Transverse colon (tissue), 4 donors: ENCODE results near the gene FYCO1. TPM values are rescaled to one million over a fixed set of nuclear protein-coding genes. Genes with fewer than 3 reads are reported as not detected.
A peak's percentile ranks its signal among the peaks of the same experiment; 100 is the strongest.

Experiments
- DNase-seq: peaks from one replicate; pipeline ENCODE4 v3.0.0-alpha.2; 2019
- H3K27ac ChIP-seq, 4 donors: fragments of 200-600 bp; sonication (generic); 2 replicates each; pipeline ENCODE4 v1.5.1; 2016 to 2018; ENCODE audit warnings: inconsistent platforms in 4 of 4
- H3K27me3 ChIP-seq: fragments of 200-600 bp; sonication (generic); 2 replicates; pipeline ENCODE4 v1.5.1; 2017; ENCODE audit warnings: inconsistent platforms
- H3K36me3 ChIP-seq, 4 donors: fragments of 200-600 bp; sonication (generic); 2 replicates each; pipeline ENCODE4 v1.5.1; 2017 to 2019; ENCODE audit warnings: inconsistent platforms in 4 of 4
- H3K4me1 ChIP-seq, 4 donors: fragments of 200-600 bp; sonication (generic); 2 replicates each; pipeline ENCODE4 v1.5.1; 2017 to 2020; ENCODE audit warnings: inconsistent platforms in 4 of 4
- H3K4me3 ChIP-seq, 4 donors: fragments of 200-600 bp; sonication (generic); 1 replicate in 1 of 4; 2 replicates in 3 of 4; pipeline versions ENCODE4 v1.5.1 to v1.6.1; 2017 to 2019; ENCODE audit warnings: inconsistent platforms in 4 of 4
- H3K9me3 ChIP-seq, 2 donors: fragments of 200-600 bp; sonication (generic); 2 replicates each; pipeline ENCODE4 v1.5.1; 2017 to 2019; ENCODE audit warnings: inconsistent platforms in 2 of 2
- EP300 ChIP-seq: sonication (generic); formaldehyde crosslinking; IDR thresholded peaks from one replicate; pipeline ENCODE4 v1.6.1; 2017; ENCODE audit warnings: antibody characterized with exemption, low read depth
- POLR2A ChIP-seq: fragments of 450-650 bp; IDR thresholded peaks from one replicate; pipeline ENCODE4 v1.6.1; 2016; ENCODE audit warnings: antibody characterized with exemption, mild to moderate bottlenecking, moderate library complexity
- POLR2AphosphoS5 ChIP-seq, 3 donors: sonication (generic); formaldehyde crosslinking; IDR thresholded peaks; one replicate each; pipeline ENCODE4 v1.6.1; 2016; ENCODE audit warnings: antibody characterized with exemption in 3 of 3
- WGBS, 2 donors: methylation state at CpG; one replicate each; pipeline ENCODE4 v1.1.5; 2018; ENCODE audit warnings: low coverage in 1 of 2; 5-methylcytosine and 5-hydroxymethylcytosine counted together
- in situ Hi-C, 4 donors: fragments of 200-750 bp; cut with MboI; loops; one replicate each; pipeline versions ENCODE4 v1.15.0 to v1.15.1; 2017; ENCODE audit warnings: low sequenced_read_pairs in 3 of 4, low pct_ligation_motif_present in 1 of 4, low pct_unique_long_range_greater_than_20kb in 1 of 4
- intact Hi-C: fragments of 100-400 bp; cut with DNase I; formaldehyde crosslinking; loops from one replicate; pipeline ENCODE4 v1.15.1; 2023; ENCODE audit warnings: low total_unique reads
- total RNA-seq, 4 donors: library from RNA; depleted of rRNA; stranded (reverse); fragments of >200 nt; gene quantifications; one replicate each; pipeline ENCODE4 v1.1.0, GENCODE V29; 2016
- TF ChIP-seq, protein P1 (sequence below), 5 experiments: fragments of 200-600 bp in 3 of 5; fragments of 450-650 bp in 2 of 5; sonication (generic) in 3 of 5; IDR thresholded peaks; 1 replicate in 2 of 5; 2 replicates in 3 of 5; pipeline ENCODE4 v1.5.1; 2016 to 2017; ENCODE audit warnings: antibody characterized with exemption in 5 of 5, inconsistent platforms in 3 of 5, mild to moderate bottlenecking in 2 of 5, moderate library complexity in 1 of 5

The FYCO1 gene
- total RNA-seq, 4 donors from 2014 or later: 34.5 to 40.0 (median 38.1) TPM

DNA sequence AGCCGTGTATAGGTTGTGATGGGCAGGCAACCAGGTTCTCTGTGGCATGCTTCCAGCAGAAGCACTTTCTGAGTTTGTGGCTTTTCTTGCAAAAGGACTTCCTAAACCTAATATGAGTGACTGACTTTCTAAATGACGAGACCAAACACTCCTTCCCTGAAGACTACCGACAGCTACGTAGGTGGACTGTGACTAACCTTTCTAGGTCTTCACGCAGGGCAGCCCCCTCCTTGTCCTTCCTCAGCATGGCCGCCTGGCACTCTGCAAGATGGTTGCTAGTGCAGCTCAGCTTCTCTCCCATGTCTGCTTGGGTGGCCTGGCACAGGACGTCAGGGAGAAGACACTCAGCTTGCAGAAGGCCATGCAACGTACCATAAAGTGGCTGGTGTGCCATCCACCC, 31.5 kb downstream of the FYCO1 start:
- TF ChIP-seq EP300: no peak
- TF ChIP-seq, protein P1, sequence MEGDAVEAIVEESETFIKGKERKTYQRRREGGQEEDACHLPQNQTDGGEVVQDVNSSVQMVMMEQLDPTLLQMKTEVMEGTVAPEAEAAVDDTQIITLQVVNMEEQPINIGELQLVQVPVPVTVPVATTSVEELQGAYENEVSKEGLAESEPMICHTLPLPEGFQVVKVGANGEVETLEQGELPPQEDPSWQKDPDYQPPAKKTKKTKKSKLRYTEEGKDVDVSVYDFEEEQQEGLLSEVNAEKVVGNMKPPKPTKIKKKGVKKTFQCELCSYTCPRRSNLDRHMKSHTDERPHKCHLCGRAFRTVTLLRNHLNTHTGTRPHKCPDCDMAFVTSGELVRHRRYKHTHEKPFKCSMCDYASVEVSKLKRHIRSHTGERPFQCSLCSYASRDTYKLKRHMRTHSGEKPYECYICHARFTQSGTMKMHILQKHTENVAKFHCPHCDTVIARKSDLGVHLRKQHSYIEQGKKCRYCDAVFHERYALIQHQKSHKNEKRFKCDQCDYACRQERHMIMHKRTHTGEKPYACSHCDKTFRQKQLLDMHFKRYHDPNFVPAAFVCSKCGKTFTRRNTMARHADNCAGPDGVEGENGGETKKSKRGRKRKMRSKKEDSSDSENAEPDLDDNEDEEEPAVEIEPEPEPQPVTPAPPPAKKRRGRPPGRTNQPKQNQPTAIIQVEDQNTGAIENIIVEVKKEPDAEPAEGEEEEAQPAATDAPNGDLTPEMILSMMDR (IDR thresholded peaks at IDR 0.05): no peak
- no peak for TF ChIP-seq POLR2AphosphoS5 (IDR thresholded peaks at IDR 0.05)
- TF ChIP-seq POLR2A: no peak
- no peaks in the 10 kb centered on the region for H3K9me3 ChIP-seq

DNA sequence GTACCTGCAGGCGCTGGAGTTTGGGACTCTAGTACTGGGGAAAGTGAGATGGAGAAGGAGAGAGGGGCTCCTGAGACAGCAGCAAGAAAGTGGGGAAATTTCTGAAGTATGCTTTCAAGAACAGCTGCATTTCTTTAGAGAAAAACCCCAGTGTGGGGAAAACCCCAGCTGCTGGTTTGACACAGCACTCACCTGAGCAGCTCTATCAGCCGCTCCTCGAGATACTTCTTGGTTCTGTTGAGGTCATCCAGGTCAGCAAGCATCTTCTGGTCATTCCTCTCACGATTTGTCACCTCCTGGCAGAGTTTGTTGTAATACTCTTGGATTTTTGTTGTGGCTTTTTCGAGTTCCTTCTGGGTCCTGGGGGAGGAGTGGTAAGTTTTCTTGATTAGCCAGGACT, 33.6 kb downstream of the FYCO1 start:
- in situ Hi-C loops: no loop called here
- no peak for DNase-seq
- TF ChIP-seq POLR2A: no peak
- TF ChIP-seq, protein P1 (IDR thresholded peaks at IDR 0.05): no peak
- no peaks in the 10 kb centered on the region for H3K27me3 ChIP-seq
- peaks cover 0 to 8% (median 0%) of the 10 kb centered on the region in 4 donors for H3K4me1 ChIP-seq
- intact Hi-C loops: no loop called here
- WGBS, 2 donors: 75 to 79% methylated on average over 4 to 5 of the region's 5 CpGs
- H3K27ac ChIP-seq: no peak overlapping the region
- H3K4me3 ChIP-seq: no peak overlapping the region
- H3K36me3 ChIP-seq: peaks cover 0 to 79% (median 35%) of the 10 kb centered on the region in 4 donors
- no peaks in the 10 kb centered on the region for H3K9me3 ChIP-seq

More for the DNA sequence above, 31.5 kb downstream of the FYCO1 start:
- in situ Hi-C loops (no loop called here), intact Hi-C loops (no loop called here)
- no peak overlapping the region for H3K4me3 ChIP-seq
- peak overlapping the region in 1 of 4 donors; percentile 1 for H3K27ac ChIP-seq
- WGBS, 2 donors: 77 to 83% methylated on average over 3 to 8 of the region's 8 CpGs
- peaks cover 0 to 14% (median 0%) of the 10 kb centered on the region in 4 donors for H3K4me1 ChIP-seq
- H3K36me3 ChIP-seq: peaks cover 0 to 80% (median 38%) of the 10 kb centered on the region in 4 donors
- H3K27me3 ChIP-seq: no peaks in the 10 kb centered on the region
- DNase-seq: no peak

DNA sequence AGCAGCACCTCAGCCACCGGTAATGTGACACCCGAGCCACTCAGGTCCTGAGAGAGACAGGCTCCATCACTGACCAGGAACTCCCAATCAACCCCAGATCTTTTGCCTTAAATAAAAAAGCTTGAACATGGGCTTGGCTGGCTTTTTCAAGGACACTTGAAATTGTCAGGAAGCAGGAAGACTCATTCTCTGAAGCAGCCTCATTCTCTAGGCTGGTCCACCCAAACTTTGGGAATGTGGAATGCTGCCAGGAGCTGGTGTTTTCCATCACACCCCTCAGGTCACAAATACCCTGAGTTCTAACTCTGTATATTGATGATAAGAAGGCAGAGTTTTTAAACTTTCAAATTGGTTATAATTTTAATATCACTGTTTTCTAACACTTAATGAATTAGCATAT, 35.3 kb downstream of the FYCO1 start:
- TF ChIP-seq, protein P1 (IDR thresholded peaks at IDR 0.05): no peak
- TF ChIP-seq EP300 (no peak), POLR2A (no peak), POLR2AphosphoS5 (IDR thresholded peaks at IDR 0.05) (no peak)
- intact Hi-C loops: no loop called here
- no peaks in the 10 kb centered on the region for H3K4me1 ChIP-seq
- in situ Hi-C loops: no loop called here
- H3K27ac ChIP-seq: no peak overlapping the region
- WGBS, 2 donors: 96% methylated on average over 2 of the region's 2 CpGs; no CpG with 5 or more reads in 1 of the 2 donors
- H3K4me3 ChIP-seq: no peak overlapping the region
- DNase-seq: no peak
- H3K27me3 ChIP-seq: no peaks in the 10 kb centered on the region
- H3K36me3 ChIP-seq: peaks cover 0 to 72% (median 35%) of the 10 kb centered on the region in 4 donors
- H3K9me3 ChIP-seq: no peaks in the 10 kb centered on the region

DNA sequence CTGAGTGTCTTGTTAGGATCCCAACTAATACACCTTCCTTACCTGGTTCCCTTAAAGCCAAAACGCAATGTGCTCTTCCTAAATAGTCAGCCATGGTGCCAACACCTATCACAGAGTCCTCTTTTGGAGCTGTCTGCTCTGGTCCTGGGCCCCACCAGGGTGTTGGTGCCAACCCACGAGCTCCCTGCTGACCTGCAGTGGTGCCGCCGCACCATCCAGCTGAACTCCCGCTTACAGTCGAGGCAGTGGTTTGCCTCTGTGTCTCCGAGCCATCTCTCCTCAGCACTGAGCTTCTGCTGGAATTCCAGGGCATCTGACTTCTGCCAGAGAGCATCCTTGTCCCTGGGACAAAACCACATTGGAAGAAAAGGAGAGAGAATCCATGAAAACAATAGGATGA, 36.4 kb downstream of the FYCO1 start:
- intact Hi-C loops (no loop called here), in situ Hi-C loops (no loop called here)
- Histone ChIP-seq H3K27ac (peak overlapping the region in 2 of 4 donors; percentile 11 to 18), H3K4me1 (no peaks in the 10 kb centered on the region), H3K4me3 (no peak overlapping the region), H3K27me3 (no peaks in the 10 kb centered on the region), H3K9me3 (no peaks in the 10 kb centered on the region), H3K36me3 (peaks cover 0 to 76% (median 35%) of the 10 kb centered on the region in 4 donors)
- TF ChIP-seq POLR2AphosphoS5 (IDR thresholded peaks at IDR 0.05) (no peak), EP300 (no peak), POLR2A (no peak)
- TF ChIP-seq, protein P1 (IDR thresholded peaks at IDR 0.05): no peak
- 95 to 100% methylated on average over 2 to 7 of the region's 7 CpGs for WGBS, 2 donors
- DNase-seq: no peak
